IPS DF 4.7 (cell line): Measurements from ENCODE around the gene SMPDL3B.

ENCODE experiments used
- DNase-seq: peaks from one replicate; pipeline ENCODE4 v3.0.0-alpha.2; 2013; ENCODE audit warnings: low spot score; ENCODE audit errors: extremely low read depth

Gene SMPDL3B

DNA sequence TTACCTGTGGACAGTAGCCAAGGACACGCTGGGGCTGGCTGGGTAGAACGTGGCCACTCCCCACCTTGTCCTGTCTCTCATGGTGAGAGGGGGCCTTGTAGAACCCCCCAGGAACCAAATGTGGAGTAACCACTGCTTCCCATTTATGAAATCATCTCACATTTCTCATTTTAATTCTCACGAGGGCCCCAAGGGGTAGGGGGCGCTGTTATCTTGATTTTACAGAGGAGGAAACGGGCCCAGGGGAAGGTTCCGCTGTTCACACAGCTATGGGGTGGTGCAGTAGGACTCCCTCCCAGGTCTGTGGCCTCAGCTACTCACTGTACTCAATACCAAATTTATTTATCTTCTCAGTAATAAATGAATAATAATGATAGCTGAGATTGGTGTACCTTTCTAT lies 5.5 kb downstream of the SMPDL3B start:
- DNase-seq = no peak

DNA sequence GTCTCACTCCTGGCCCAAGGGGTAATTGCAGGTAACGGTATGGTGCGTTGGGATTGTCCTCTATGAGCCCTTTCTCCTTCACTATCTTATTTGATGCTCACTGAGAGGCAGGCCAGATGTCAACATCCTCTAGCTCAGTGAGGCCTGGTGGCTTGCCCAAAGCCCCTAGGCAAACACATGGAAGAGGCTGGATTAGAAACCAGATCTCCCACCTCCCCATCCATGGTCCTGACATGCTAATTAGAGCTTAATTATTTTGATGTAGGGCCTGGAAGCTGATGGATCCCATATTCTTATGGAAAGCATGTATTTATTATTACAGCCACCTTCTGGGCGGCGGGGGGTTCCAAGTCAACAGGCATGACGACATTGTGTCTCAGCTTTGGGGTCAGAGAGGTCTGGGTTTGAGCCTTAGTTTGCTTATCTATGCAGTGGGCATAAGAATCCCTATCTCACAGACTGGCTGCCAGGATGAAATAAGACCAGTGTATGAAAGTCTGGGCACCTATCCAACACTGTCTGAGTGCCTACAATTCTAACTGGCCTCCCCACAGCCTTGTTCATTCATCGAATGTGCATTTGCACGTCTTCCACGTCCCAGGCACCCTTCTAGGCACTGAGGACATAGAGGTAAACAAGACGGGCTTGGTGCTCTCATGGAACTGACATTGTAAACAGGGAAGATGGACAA lies 6.2 kb downstream of the SMPDL3B start:
- DNase-seq = no peak

DNA sequence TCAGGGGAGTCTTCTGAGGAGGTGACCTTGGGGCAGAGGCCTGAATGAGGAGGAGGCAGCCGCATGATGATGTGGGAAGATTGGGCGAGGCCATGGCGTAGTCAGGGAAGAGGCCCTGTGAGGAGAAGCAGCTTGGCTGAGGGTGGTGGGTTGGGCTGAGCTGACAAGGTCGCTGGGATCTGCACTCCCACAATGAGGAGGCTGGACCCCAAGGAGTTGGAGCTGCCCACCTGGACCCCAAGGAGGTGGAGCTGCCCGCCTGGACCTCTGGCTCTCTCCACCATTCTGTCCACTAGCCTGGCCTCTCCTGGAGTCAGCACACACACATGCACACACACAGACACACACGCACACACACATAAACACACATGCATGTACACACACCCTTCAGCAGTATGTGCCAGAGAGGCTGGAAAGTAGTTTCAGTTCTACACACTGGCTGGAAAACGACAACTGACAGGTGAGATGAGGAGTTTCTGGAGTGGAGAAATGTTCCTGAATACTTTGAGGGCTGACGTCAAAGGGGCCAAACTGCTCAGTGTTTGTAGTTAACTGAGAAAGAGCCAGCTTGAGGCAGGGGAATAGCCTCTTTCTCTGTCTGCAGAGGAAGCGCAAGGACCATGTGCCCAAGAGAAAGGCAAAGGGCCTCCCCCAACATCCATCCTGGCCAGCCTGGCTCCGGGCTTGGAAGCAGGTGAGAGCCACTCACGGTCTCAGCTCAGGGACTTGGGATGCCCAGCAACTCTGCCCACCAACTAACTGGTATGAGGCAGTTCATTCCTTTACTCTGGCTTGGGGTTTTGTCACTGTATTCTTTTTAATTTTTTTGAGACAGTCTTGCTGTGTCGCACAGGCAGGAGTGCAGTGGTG lies 7.1 kb downstream of the SMPDL3B start:
- DNase-seq = no peak

GRCh38 chr1:27945020-27945419 lies 10.2 kb downstream of the SMPDL3B start:
- no peak for DNase-seq

- DNase-seq = no peak
These were observed 14.2 kb downstream of the SMPDL3B start for GRCh38 chr1:27949027-27949426.

- no peak for DNase-seq
These were observed 16.6 kb downstream of the SMPDL3B start for GRCh38 chr1:27951396-27951795.

- no peak for DNase-seq
These were observed 17.3 kb downstream of the SMPDL3B start for GRCh38 chr1:27952147-27952546.

DNA sequence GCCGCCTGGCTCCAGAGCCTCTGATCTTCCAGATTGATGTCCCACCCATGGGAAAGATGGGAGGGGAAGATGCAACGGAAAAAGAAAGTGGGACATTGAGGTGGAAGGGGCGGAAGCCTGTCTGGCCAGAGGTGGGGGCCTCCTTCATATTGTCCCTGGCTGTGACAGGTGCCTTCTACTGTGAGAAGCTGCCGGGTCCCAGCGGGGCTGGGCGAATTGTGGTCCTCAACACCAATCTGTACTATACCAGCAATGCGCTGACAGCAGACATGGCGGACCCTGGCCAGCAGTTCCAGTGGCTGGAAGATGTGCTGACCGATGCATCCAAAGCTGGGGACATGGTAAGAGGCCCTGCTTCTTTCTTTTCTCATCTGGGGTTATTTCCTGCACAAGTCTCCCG lies 19.4 kb downstream of the SMPDL3B start:
- DNase-seq = no peak

DNA sequence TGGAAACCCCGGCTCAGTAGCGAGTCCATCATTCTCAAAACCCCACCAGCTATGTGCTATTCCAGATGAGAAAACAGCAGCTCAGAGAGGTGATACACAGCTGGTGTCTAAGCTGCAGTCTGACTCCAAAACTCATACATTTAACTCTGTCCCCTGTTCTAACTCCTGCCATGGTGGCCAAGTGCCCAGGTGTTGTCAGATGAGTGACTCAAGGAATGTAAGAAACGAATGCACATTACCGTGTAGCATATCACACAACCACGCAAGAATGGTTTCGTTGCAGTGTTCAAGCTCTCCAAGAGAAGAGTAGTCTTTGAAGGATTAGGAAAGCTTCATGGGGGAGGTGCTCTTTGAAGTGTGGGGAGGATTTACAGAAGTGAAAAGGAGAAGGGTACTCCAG lies 20.3 kb downstream of the SMPDL3B start:
- no peak for DNase-seq

DNA sequence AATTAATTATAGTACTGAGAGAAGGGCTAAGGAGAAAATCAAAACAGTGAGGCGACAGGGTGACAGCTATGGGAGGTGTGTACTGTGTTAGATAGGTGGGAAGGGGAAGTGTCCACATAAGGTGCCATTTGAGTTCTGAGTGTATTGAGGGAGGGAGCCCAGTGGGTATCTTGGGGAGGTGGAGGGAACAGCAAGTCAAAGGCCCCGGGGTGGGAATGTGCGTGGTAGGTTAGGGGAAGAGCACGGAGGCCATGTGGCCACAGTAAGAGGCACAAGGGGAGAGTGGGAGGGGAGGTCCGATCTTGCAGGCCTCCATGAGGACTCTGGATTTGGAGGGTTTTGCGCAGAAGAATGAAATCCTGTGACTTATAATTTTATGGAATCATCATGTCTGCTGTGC lies 22.0 kb downstream of the SMPDL3B start:
- DNase-seq = no peak

DNA sequence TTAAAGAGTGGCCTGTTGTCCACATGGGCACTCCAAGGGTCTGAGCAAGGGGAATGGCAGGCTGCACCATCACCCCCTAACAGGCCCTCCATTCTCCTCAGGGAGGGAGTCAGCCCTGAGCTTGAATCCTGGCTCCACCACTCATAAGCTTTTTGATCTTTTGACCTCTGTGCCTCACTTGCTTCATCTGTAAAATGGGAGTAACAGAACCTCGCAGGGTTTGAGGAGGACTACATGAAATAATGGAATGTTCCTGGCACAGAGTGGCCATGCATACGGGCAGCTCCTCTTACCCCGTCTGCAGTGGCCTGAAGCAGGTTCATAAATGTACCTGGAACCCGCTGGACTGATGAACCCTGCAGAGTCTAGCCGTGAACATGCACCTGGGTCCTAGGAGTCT lies 22.9 kb downstream of the SMPDL3B start:
- no peak for DNase-seq

DNA sequence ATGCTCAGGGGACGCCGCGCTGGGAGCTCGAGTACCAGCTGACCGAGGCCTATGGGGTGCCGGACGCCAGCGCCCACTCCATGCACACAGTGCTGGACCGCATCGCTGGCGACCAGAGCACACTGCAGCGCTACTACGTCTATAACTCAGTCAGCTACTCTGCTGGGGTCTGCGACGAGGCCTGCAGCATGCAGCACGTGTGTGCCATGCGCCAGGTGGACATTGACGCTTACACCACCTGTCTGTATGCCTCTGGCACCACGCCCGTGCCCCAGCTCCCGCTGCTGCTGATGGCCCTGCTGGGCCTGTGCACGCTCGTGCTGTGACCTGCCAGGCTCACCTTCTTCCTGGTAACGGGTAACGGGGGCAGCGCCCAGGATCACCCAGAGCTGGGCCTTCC lies 23.7 kb downstream of the SMPDL3B start:
- no peak for DNase-seq

- no peak for DNase-seq
These were observed 25.2 kb downstream of the SMPDL3B start, which contains the start of gene XKR8 for GRCh38 chr1:27959792-27960603. Gene XKR8, plus strand, starts transcription at chr1:27959973. Its CDS starts 97 bp downstream, at chr1:27960070.

- no peak for DNase-seq
These were observed 26.2 kb downstream of the SMPDL3B start for GRCh38 chr1:27960762-27961645.

GRCh38 chr1:27961646-27962221 lies 26.9 kb downstream of the SMPDL3B start:
- no peak for DNase-seq

DNA sequence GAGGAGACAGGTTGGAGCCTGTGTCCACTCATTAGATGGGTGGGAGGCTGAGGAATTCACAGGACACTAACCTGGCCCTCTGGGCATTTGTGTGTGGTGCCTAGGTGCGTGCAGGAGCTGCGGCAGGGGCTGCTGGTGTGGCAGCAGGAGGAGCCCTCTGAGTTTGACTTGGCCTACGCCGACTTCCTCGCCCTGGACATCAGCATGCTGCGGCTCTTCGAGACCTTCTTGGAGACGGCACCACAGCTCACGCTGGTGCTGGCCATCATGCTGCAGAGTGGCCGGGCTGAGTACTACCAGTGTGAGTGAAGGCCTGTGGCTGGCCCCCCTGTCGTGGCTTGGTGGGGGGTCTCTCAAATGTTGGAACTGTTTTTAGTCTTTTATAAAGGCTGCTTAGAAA lies 28.6 kb downstream of the SMPDL3B start:
- no peak for DNase-seq

DNA sequence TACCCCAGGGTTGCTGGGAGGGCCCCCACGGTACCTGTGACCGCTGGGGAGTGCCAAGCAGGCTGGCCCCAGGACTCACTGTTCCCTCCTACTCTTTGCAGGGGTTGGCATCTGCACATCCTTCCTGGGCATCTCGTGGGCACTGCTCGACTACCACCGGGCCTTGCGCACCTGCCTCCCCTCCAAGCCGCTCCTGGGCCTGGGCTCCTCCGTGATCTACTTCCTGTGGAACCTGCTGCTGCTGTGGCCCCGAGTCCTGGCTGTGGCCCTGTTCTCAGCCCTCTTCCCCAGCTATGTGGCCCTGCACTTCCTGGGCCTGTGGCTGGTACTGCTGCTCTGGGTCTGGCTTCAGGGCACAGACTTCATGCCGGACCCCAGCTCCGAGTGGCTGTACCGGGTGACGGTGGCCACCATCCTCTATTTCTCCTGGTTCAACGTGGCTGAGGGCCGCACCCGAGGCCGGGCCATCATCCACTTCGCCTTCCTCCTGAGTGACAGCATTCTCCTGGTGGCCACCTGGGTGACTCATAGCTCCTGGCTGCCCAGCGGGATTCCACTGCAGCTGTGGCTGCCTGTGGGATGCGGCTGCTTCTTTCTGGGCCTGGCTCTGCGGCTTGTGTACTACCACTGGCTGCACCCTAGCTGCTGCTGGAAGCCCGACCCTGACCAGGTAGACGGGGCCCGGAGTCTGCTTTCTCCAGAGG lies 31.8 kb downstream of the SMPDL3B start:
- DNase-seq = no peak

DNA sequence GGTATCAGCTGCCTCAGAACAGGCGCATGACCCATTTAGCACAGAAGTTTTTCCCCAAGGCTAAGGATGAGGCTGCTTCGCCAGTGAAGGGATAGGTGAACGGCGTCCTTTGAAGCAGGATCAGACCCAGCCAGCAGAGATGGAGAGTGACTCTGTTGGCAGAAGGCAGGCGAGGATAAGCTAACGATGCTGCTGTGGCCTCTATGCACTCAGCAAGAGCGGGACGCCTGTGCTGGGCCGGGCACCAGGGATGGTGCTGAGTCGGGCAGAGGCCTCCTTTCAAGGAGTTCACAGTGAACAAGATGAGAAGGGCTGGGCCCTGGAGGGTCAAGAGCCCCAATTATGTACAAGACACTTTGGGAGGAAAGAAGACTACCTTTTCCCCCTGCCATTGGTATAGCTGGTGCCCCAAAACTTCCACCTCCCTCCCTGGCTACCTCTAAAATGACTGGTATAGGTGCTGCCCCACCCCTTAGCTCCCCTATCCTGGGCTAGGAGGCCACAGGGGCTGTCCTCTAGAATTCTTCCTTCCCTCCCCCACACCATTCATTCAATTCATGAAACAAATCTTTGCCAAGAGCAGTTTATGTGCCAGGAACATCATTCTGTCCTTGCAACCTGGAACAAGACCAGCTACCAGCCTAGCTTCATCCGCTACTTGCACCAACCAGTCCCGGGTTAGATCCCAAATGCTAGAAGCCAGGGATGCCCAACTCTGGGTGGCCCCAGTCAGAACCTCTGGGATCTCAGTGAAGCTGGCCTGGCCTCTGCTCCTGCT lies 32.5 kb downstream of the SMPDL3B start:
- DNase-seq = no peak

GRCh38 chr1:27967884-27968466 lies 33.2 kb downstream of the SMPDL3B start:
- DNase-seq = no peak
